GM19238 (cell line): Measurements from ENCODE around the gene ADGRA3.

Source experiments
- DNase-seq: peaks from one replicate; pipeline ENCODE4 v3.0.0; 2011; ENCODE audit warnings: low spot score; ENCODE audit not compliant: insufficient read length

ADGRA3 gene

GRCh38 chr4:22454216-22454838 is 61.5 kb downstream of the ADGRA3 start:
- no peak for DNase-seq

GRCh38 chr4:22444813-22445212 is 71.1 kb downstream of the ADGRA3 start:
- DNase-seq = no peak

GRCh38 chr4:22442956-22443355 is 72.9 kb downstream of the ADGRA3 start:
- DNase-seq = no peak

GRCh38 chr4:22440999-22441398 is 74.9 kb downstream of the ADGRA3 start:
- no peak for DNase-seq

- no peak for DNase-seq
Measured at GRCh38 chr4:22439947-22440346, 75.9 kb downstream of the ADGRA3 start.

GRCh38 chr4:22435652-22436051 is 80.2 kb downstream of the ADGRA3 start:
- no peak for DNase-seq

- no peak for DNase-seq
Measured at GRCh38 chr4:22434895-22435294, 81.0 kb downstream of the ADGRA3 start.

- no peak for DNase-seq
Measured at GRCh38 chr4:22430626-22431025, 85.2 kb downstream of the ADGRA3 start.

GRCh38 chr4:22428441-22428840 is 87.4 kb downstream of the ADGRA3 start:
- DNase-seq = no peak

GRCh38 chr4:22427675-22428074 is 88.2 kb downstream of the ADGRA3 start:
- DNase-seq = no peak

- no peak for DNase-seq
Measured at GRCh38 chr4:22420291-22420690, 95.6 kb downstream of the ADGRA3 start.

GRCh38 chr4:22417408-22417807 is 98.5 kb downstream of the ADGRA3 start:
- no peak for DNase-seq

GRCh38 chr4:22416403-22416802 is 99.5 kb downstream of the ADGRA3 start:
- no peak for DNase-seq

- no peak for DNase-seq
Measured at GRCh38 chr4:22414833-22415232, 101.0 kb downstream of the ADGRA3 start.

GRCh38 chr4:22413471-22413870 is 102.4 kb downstream of the ADGRA3 start:
- no peak for DNase-seq

- DNase-seq = no peak
Measured at GRCh38 chr4:22412013-22412412, 103.9 kb downstream of the ADGRA3 start.

GRCh38 chr4:22410645-22411247 is 105.1 kb downstream of the ADGRA3 start:
- no peak for DNase-seq

- no peak for DNase-seq
Measured at GRCh38 chr4:22408474-22408873, 107.4 kb downstream of the ADGRA3 start.

GRCh38 chr4:22407361-22407760 is 108.5 kb downstream of the ADGRA3 start:
- DNase-seq = no peak

- DNase-seq = no peak
Measured at GRCh38 chr4:22398671-22399070, 117.2 kb downstream of the ADGRA3 start.

GRCh38 chr4:22391551-22391950 is 124.3 kb downstream of the ADGRA3 start:
- no peak for DNase-seq

GRCh38 chr4:22389240-22389870 is 126.5 kb downstream of the ADGRA3 start:
- DNase-seq = peak; percentile 3

- no peak for DNase-seq
Measured at GRCh38 chr4:22385611-22386011, 130.3 kb downstream of the ADGRA3 start.
